ENCODE results near the gene TPSG1. TPM values are rescaled to one million over a fixed set of nuclear protein-coding genes. Genes with fewer than 3 reads are reported as not detected.
A peak's percentile ranks its signal among the peaks of the same experiment; 100 is the strongest.

The TPSG1 gene
- total RNA-seq, 1 experiment from 2014 or later, result not detected

DNA sequence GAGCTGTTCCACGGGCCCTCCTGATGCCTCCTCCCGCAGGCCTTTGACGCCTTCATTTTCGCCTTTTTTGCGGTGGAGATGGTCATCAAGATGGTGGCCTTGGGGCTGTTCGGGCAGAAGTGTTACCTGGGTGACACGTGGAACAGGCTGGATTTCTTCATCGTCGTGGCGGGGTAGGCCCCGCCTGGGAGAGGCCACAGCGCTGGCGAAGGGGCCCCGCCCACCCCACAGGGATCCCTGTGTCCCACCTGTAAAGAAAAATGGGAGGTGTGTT is 29.7 kb downstream of the TPSG1 start:
- ChIA-PET CTCF (no interaction called here), POLR2A (ENCODE audit: low non-redundant PET) (no interaction called here)

DNA sequence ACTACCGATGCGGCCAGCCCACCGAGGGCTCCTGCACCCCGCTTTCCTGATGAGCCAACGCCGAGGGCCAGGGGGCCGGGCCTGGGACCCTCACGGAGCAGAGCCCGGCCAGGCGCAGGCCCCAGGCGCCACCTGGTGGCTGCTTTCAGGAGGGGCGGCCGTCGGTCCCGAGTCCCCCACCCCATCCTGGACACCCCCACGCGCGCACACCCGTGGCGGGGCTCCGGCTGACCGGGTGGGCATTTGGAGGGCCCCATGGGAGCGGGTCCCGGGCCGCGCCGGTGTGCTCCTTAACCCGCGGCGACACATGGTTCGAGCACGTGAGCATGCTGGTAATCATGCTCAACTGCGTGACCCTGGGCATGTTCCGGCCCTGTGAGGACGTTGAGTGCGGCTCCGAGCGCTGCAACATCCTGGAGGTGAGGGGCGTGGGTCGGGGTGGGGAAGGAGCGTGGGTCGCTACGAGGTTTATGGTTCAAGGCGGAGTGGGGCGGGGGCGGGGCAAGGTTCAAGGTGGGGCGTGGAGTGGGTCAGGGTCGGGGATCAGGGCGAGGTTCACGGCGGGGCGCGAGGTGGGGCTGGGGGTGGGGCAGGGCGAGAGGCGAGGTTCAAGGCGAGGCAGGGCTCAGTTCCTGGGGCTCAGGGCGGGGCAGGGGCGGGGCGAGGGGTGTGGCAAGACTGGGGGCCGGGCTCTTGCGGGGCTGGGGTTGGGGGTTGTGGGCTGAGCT is 30.2 kb downstream of the TPSG1 start:
- Histone ChIP-seq H3K4me3 (ENCODE audit: low read depth, low read length, poor library complexity, severe bottlenecking) (no peak overlapping the region), H3K9me3 (ENCODE audit: low read depth, low read length, poor library complexity, severe bottlenecking) (no peaks in the 10 kb centered on the region), H3K27ac (ENCODE audit: low read depth, low read length, poor library complexity, severe bottlenecking) (no peak overlapping the region), H3K36me3 (ENCODE audit: insufficient read depth, low read length, poor library complexity, severe bottlenecking) (no peaks in the 10 kb centered on the region), H3K4me1 (ENCODE audit: insufficient read depth, low read length, poor library complexity, severe bottlenecking) (peaks cover 10% of the 10 kb centered on the region), H3K27me3 (replicated peaks; ENCODE audit: insufficient read depth, low read depth, low read length, poor library complexity) (no peaks in the 10 kb centered on the region)
- ChIA-PET CTCF (interaction anchor here (1.0 kb wide), 1 partner anchor 89 kb away, joined by 3 read pairs; no protein-coding TSS in a partner anchor), POLR2A (ENCODE audit: low non-redundant PET) (no interaction called here)
- intact Hi-C loops (cut with micrococcal nuclease; ENCODE audit: unreplicated experiment), result loop anchor here (1.0 kb wide), 1 partner anchor 89 kb away; no protein-coding TSS in a partner anchor
- DNase-seq (ENCODE audit: low spot score), result no peak
- BruUV-seq (replicated peaks), result no TSS peak
- TF ChIP-seq EZH2 (IDR thresholded peaks at IDR 0.05; ENCODE audit: borderline replicate concordance, low read depth, low read length, poor library complexity, severe bottlenecking), result no peak
- TF ChIP-seq, protein P1, sequence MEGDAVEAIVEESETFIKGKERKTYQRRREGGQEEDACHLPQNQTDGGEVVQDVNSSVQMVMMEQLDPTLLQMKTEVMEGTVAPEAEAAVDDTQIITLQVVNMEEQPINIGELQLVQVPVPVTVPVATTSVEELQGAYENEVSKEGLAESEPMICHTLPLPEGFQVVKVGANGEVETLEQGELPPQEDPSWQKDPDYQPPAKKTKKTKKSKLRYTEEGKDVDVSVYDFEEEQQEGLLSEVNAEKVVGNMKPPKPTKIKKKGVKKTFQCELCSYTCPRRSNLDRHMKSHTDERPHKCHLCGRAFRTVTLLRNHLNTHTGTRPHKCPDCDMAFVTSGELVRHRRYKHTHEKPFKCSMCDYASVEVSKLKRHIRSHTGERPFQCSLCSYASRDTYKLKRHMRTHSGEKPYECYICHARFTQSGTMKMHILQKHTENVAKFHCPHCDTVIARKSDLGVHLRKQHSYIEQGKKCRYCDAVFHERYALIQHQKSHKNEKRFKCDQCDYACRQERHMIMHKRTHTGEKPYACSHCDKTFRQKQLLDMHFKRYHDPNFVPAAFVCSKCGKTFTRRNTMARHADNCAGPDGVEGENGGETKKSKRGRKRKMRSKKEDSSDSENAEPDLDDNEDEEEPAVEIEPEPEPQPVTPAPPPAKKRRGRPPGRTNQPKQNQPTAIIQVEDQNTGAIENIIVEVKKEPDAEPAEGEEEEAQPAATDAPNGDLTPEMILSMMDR (conservative IDR thresholded peaks at IDR 0.05; ENCODE audit: low read depth, low read length), result peak; percentile 88

More for the DNA sequence above, 29.7 kb downstream of the TPSG1 start:
- H3K27ac ChIP-seq (ENCODE audit: low read depth, low read length, poor library complexity, severe bottlenecking), result no peak overlapping the region
- no peaks in the 10 kb centered on the region for H3K27me3 ChIP-seq (replicated peaks; ENCODE audit: insufficient read depth, low read depth, low read length, poor library complexity)
- BruUV-seq (replicated peaks), result no TSS peak
- H3K9me3 ChIP-seq (ENCODE audit: low read depth, low read length, poor library complexity, severe bottlenecking), result no peaks in the 10 kb centered on the region
- intact Hi-C loops (cut with micrococcal nuclease; ENCODE audit: unreplicated experiment), result no loop called here
- no peak for DNase-seq (ENCODE audit: low spot score)
- peaks cover 10% of the 10 kb centered on the region for H3K4me1 ChIP-seq (ENCODE audit: insufficient read depth, low read length, poor library complexity, severe bottlenecking)
- no peak overlapping the region for H3K4me3 ChIP-seq (ENCODE audit: low read depth, low read length, poor library complexity, severe bottlenecking)
- no peak for TF ChIP-seq EZH2 (IDR thresholded peaks at IDR 0.05; ENCODE audit: borderline replicate concordance, low read depth, low read length, poor library complexity, severe bottlenecking)
- TF ChIP-seq, protein P1 (conservative IDR thresholded peaks at IDR 0.05; ENCODE audit: low read depth, low read length), result no peak
- H3K36me3 ChIP-seq (ENCODE audit: insufficient read depth, low read length, poor library complexity, severe bottlenecking), result peaks cover 1% of the 10 kb centered on the region

DNA sequence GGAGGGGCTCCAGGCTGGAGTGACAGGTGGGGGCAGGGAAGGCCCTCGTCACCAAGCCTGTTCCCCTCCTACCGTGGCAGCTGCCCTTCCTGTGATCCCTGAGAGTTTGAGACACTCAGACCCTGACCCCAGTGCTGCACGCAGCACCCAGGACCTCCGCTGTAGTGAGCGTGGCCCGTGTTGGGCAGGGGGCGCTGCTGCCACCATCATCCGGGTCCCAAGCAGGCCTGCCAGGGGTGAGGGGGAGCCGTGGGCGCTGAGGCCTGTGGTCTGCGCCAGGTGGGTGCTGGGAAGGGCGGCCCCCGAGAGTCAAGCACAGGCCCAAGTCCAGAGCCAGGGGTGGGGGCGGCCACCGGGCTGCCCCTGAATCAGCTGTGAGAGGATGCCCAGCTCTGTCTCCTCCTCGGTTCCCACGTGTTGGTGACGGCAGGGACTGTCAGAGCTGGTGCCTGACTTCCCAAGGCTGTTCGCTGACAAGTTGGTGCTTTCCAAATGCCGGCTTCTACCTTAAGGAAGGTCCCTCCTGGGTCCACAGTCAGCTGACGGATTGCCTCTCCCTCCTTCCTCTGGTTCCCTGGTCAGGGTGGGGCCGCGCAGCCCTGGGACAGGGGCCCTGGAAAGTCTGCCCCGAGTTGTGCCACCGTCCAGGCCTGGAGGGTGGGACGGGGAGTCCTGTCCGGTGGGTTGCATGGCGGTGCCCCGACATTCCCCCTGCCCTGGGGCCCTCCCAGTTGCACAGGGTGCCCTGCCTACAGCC is 31.1 kb downstream of the TPSG1 start:
- intact Hi-C loops (cut with micrococcal nuclease; ENCODE audit: unreplicated experiment), result loop anchor here (1.0 kb wide), 1 partner anchor 88 kb away; no protein-coding TSS in a partner anchor
- no peaks in the 10 kb centered on the region for H3K27me3 ChIP-seq (replicated peaks; ENCODE audit: insufficient read depth, low read depth, low read length, poor library complexity)
- ChIA-PET POLR2A (ENCODE audit: low non-redundant PET) (no interaction called here), CTCF (interaction anchor here (1.0 kb wide), 1 partner anchor 88 kb away, joined by 3 read pairs; no protein-coding TSS in a partner anchor)
- H3K9me3 ChIP-seq (ENCODE audit: low read depth, low read length, poor library complexity, severe bottlenecking), result no peaks in the 10 kb centered on the region
- H3K36me3 ChIP-seq (ENCODE audit: insufficient read depth, low read length, poor library complexity, severe bottlenecking), result no peaks in the 10 kb centered on the region
- no peak for DNase-seq (ENCODE audit: low spot score)
- H3K4me1 ChIP-seq (ENCODE audit: insufficient read depth, low read length, poor library complexity, severe bottlenecking), result peaks cover 10% of the 10 kb centered on the region
- BruUV-seq (replicated peaks), result no TSS peak
- no peak overlapping the region for H3K27ac ChIP-seq (ENCODE audit: low read depth, low read length, poor library complexity, severe bottlenecking)
- no peak overlapping the region for H3K4me3 ChIP-seq (ENCODE audit: low read depth, low read length, poor library complexity, severe bottlenecking)
- TF ChIP-seq EZH2 (IDR thresholded peaks at IDR 0.05; ENCODE audit: borderline replicate concordance, low read depth, low read length, poor library complexity, severe bottlenecking), result no peak
- TF ChIP-seq, protein P1 (conservative IDR thresholded peaks at IDR 0.05; ENCODE audit: low read depth, low read length), result no peak

All from A673 (cell line).